Stimulated activated CD4-positive, alpha-beta T cell treated with anti-CD3 and anti-CD28 coated beads, TNF-alpha, amount 100 ng/mL, for 24 hours (primary cell): ENCODE results near the gene SERPINI1.
A peak's percentile ranks its signal among the peaks of the same experiment; 100 is the strongest.

ENCODE experiments used
- DNase-seq, 3 experiments: peaks; one replicate each; pipeline ENCODE4 v3.0.0-alpha.2; 2020; ENCODE audit warnings: low read depth in 3 of 3

Gene SERPINI1

DNA sequence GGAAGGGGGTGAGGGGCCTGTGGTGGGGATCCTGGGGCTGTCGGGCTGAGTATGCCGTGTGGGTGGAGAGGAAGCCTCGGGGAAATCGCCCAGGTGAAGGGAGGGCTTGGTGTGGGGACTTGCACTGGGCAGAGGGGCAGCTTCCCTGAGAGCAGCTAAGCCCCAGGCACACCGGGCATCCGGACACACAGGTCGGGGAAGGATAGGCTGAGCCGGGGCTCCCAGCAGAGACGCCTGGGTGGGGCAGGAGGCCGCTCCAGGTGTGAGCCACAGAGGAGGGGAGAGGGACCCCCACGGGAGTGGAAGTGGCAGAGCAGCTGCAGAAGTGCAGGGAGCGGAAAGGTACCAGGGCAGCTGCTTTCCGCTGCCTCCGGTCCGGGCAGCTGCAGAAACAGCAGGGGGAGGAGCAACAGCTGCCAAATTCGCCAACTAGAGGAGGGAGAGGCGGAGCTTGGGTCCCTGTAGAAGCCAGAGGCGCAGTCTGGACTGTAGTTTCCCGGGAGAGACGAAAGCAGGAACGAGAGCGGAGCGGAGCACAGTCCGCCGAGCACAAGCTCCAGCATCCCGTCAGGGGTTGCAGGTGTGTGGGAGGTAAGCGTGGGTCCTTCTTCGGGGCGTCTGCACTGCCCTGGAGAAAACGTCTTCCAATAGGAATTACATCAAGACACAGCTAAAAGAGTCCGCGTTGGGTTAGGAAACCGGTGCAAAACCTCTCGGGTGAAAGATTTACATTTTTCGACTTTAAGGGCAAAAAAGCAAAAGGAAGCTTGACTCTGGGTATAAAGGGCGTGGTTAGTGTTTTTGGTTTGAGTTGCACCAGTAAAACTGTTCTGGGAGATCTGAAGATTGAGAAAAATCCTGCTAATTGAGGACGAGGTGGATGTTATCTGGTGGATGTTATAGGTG, at the start of gene SERPINI1:
Gene SERPINI1, plus strand, starts transcription at position 489 of the 906 bp plus-strand sequence. CDS start 53,408 bp downstream, outside the sequence.
- DNase-seq: peak; percentile 52 to 75 (median 59)

DNA sequence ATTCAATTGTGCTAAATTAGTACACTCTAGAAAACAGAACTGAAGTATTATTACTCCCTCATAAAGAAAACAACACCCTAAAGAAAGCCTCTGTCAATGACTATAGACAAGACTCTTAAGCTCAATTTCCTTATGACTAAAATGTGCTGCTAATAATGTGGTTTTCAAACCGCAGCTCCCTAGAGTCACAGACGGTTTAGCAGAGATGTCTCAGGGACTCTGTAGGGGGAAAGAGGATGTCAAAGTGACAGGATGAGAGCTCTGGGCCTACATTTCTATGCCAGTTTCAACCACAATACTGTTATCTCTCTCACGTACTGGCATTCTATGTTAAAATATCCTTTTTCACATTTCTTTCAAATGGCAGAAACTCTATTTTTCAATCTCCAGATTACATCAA, 44.2 kb upstream of the SERPINI1 start:
- peak in 2 of 3 experiments; percentile 3 to 25 for DNase-seq

GRCh38 chr3:167694121-167694520, 41.4 kb upstream of the SERPINI1 start:
- DNase-seq: no peak

- DNase-seq: no peak
Measured at GRCh38 chr3:167700046-167700445, 35.5 kb upstream of the SERPINI1 start.

DNA sequence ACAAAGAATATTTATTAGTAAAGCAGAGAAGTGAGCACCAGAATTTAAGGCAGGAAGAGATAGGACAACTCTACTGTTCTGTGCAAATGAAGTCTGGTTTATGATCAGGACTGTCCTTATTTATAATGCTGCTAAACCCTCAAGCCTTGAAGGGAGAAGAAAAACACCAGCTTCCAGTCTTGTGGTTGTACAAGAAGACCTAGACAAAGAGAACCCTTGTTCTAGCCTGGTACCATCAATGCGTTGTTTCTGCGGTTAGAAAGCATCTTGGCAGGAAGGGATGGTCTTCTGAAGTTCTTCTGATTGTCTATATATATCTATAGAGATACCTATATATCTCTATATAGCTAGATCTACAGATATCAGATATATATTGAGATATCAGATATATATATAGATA, 34.6 kb upstream of the SERPINI1 start:
- no peak for DNase-seq

DNA sequence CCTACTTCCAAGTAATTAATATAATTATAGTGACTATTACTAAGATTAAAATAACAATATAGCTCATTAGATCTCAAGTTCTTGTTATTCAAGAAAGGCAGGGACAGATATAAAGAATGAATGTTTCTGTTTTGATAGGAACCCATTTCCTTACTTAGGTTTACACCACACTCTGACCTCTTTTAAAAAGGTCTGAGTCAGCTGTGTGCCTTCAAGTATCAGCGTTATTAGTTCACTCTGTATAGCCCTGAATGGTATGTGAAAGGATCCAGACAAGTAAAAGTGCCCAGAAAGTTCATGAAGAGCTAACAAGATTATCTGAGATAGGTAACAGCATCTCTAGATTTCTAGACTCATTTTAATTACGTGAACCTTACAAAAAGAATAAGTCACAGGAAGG, 29.7 kb upstream of the SERPINI1 start:
- DNase-seq: no peak

DNA sequence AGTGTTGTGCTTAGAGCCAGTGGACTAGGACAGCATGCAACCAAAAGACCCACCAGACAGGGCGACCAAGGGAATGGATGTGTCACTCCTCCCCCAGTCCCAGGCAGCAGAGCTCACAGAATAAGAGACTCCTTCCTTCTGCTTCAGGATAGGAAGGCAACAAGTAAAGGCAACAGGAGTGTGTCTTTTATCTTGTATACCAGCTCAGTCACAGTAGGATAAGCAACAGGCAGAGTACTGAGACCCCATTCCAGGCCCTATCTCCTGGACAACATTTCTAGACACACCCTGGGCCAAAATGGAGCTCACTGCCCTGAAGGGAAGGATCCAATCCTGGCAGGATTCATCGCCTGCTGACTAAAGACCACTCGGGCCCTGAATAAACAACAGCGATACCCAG, 25.8 kb upstream of the SERPINI1 start:
- DNase-seq: no peak

- DNase-seq: no peak
Measured at GRCh38 chr3:167710552-167710951, 25.0 kb upstream of the SERPINI1 start.

- DNase-seq: no peak
Measured at GRCh38 chr3:167711439-167711838, 24.1 kb upstream of the SERPINI1 start.

- no peak for DNase-seq
Measured at GRCh38 chr3:167712445-167712844, 23.1 kb upstream of the SERPINI1 start.

- DNase-seq: no peak
Measured at GRCh38 chr3:167714871-167715270, 20.6 kb upstream of the SERPINI1 start.

GRCh38 chr3:167716920-167717319, 18.6 kb upstream of the SERPINI1 start:
- no peak for DNase-seq

GRCh38 chr3:167718582-167718981, 16.9 kb upstream of the SERPINI1 start:
- no peak for DNase-seq

- DNase-seq: no peak
Measured at GRCh38 chr3:167723025-167723512, 12.5 kb upstream of the SERPINI1 start.

- no peak for DNase-seq
Measured at GRCh38 chr3:167723872-167724271, 11.6 kb upstream of the SERPINI1 start.

DNA sequence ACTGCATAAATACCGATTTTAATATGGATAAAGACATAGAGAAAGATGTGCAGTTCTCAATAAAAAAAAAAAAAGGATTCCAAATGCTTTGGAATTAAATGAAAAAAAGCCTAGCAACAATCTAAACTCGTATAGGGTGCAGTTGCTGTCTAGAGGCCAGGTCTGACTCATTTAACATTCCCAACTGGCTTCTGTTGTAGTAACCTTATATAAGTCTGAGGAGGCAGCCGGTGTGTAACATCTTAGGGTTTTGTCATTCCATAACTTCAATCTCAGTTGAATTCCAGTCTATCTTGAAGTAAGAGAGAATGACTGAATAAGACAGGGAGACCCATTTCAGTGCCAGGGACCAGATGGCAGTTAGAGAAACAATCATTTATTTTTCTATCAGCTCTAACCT, 7.3 kb upstream of the SERPINI1 start:
- DNase-seq: no peak

DNA sequence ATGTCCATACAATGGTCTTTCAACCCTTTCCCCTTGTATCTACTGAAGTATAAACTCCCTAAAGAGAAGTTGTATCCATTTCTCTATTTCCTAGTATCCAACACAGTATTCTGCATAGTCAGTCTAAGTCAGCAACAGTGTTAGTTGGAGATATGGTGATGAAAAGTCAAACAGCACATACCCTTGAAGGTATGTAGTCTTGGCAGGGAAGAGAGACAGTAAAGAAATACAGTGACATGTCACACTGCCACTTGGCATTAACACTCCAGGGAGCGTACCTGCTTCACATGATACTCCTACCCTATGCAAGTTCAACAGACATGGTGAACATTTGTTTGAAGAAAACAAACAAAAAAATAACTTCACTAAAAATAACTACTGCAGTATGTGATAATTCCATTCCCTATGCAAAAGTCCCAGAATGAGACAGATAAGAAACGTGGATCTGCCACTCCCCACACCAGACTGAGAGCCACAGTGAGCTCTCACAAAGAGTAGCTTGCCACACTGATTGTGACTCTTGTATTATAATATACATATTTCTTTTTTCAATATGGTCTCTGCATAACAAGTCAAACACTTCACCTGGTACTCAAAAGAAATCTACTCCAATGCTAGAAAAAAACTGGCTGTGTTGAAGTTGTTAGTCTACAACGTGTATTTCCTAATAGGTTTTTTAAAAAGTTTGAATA, 6.7 kb upstream of the SERPINI1 start:
- no peak for DNase-seq

GRCh38 chr3:167729591-167729990, 5.9 kb upstream of the SERPINI1 start:
- DNase-seq: no peak

DNA sequence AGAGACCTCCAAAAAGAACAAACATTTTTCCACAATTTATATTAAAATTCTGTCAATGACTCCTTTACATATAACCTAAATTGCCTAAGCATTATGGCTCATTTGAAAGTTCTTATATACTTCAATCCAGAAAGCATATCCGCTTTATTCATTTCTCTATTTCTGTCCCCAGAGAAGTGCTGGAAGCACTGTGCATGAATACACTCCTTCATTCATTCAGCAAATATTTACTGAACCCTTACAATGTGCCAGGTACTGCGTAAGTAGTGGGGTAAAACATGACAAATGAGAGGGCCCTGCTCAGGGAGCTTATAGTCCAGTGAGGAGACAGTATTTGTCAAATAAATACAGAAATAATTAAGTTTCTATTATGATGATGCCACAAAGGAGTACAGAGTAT, 4.1 kb upstream of the SERPINI1 start:
- DNase-seq: no peak

DNA sequence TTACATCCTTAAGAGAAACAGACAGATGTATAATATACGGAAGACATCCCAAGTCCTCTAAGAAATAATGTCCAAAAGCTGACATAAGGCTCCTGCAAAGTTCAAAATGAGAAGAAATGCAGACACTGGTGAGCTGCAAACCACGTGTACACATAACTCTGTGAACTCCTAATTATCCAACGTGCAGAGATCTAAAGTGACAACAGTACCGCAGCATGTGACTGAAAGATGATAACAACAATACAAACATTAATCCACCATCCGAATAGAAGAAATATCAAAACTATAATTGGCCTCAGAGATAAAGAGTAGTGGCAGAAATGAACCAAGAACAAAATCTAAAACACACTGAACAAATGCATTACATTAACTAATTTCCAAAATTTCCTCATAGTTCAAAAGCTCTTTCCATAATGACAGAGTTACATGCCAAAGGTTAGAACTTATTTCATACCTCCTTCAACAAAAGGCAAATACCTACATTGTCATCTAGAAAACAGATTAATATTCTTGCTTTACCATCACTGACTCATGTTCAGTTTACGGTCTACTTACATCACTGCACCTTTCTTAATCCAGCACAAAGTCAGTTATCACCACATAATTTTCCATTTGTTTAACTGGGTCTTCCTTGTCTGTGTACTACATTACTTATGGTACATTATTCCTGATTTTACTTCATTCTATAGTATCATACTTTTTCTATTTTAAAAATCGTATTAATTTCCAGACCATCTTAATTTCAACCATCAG, 3.0 kb upstream of the SERPINI1 start:
- DNase-seq: no peak

- no peak for DNase-seq
Measured at GRCh38 chr3:167733961-167734497, 1.5 kb upstream of the SERPINI1 start.
